CD4-positive, alpha-beta T cell treated with Interferon gamma for 1 hour (primary cell): ENCODE measurements around the gene CAPN14.

ENCODE experiments used
- DNase-seq: peaks from one replicate; pipeline ENCODE4 v3.0.0-alpha.2; 2020

Gene CAPN14

DNA sequence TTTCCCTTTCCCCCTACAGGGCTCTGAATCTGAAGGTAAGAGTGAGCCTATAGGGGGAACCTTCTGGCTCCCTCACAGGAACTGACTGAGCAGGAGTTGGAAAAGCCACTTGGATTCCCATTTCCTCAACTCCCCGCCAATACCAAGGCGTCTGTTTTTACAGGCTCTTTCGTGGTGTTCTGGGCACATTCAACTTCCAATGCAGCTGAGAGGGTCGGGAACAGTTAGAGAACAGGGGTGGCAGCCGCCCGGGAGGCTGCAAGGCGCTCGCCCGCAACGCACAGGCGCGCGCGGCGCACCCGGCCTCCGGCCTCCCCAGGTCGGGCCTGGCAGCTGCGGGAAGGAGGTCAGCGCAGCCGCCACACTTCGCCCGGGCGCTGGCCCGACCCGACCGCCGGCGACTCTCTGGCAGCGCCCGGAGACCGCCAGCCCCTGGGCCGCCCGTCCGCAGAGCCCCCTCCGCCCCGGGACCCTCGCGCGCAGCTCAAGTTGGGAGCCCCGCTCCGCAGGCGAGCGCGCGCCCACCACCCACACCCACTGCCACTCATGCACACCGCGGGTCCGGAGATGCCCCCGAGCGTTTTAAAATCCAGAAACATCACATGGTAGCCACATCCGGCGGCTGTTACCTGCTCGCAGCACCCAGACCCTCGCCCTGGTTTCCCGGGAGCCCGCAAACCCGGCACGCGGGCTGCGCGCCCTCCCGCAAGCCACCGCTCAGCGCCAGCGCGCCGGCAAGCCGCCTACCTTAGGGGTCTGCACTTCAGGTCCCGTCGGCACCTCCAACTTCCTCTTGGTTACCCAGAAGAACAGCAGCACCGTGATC lies 79.9 kb downstream of the CAPN14 start:
- no peak for DNase-seq

DNA sequence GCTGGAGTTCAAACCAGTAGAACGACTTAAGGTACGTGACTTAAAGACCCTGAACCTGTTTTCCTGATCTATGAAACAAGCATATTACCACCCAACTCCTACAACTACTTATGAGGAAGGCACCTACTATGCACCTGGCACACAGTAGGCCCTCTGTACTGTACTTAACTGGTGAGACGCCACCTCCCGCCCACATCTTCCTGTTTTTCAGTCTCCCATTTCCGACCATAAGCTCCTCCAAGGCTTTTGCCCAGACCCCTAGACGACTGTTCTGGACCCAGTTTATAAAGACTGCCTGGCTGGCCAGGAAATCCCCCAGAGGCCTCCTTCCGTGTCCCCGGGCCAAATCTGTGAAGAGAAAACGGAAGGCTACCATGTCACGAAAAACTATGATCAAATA lies 80.6 kb downstream of the CAPN14 start:
- DNase-seq, result no peak

DNA sequence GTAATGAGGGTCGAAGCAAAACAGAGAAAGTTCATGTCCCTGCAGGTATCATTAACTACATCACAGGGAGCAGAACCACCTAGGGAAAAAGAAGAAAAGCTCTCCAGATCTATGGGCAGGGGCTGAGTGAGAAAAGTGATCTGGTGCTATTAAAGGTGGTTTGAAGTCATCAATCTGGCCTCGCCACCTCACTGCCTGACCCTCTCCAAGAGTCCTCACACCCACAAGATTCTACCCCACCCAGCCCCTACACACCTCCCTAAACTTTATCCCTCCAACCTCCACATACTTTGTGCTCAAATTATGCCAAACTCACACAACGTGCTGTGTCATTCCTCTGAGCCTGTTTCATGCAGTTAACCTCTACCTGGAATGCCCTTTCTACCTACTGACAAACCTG lies 81.3 kb downstream of the CAPN14 start:
- no peak for DNase-seq

DNA sequence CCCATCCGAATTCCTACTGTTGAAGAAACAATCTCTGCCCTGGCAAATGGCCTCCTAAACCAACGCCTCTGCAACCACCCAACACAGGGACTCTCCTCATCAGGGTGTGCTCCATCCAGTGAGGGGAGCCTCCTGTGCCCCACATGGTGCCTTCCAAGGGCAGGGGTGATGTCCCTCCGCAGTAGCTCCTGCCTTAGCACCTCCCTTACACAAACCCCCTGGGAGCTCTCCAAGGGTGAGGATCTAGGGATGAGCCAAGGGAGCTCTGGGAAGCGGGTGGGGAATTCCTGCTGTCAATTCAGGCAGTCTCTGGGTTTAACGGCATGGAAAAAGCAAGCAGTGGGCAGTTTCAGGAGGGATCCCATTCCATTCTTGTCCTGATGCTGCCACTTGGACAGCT lies 82.8 kb downstream of the CAPN14 start:
- DNase-seq, result no peak

DNA sequence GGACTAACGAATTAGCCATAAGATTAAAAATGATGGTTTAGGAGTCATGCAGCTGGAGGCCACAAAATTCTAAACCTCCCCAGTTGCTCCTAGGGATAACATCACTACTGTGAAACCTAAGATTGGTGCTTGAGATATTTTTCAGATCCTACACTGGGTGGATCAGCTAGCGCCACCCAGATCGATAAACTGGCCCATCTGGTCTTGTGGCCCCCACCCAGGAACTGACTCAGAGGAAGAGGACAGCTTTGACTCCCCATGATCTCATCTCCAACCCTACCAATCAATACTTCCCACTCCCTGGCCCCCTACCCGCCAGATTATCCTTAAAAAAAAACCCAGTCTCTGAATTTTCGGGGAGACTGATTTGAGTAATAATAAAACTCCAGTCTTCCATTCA lies 84.5 kb downstream of the CAPN14 start:
- DNase-seq, result no peak

DNA sequence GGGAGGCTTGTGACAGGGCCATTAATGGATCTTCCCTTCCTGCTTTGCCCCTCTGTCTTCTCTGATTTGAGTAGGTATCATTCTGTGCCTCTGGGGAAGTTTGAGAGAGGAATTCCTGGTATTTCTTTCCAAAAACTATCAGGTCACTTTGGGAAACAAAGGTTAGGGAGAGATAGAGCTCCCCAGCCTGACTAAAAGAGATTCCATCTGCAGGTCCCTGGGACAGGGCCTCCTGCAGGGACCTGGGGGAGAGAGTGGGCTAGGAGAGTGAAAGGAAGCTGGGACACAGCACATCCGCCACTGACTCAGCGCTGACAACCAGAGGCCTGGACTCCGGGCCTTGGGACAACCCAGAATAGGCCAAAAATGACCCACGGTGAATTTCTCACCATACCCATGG lies 85.4 kb downstream of the CAPN14 start:
- no peak for DNase-seq

DNA sequence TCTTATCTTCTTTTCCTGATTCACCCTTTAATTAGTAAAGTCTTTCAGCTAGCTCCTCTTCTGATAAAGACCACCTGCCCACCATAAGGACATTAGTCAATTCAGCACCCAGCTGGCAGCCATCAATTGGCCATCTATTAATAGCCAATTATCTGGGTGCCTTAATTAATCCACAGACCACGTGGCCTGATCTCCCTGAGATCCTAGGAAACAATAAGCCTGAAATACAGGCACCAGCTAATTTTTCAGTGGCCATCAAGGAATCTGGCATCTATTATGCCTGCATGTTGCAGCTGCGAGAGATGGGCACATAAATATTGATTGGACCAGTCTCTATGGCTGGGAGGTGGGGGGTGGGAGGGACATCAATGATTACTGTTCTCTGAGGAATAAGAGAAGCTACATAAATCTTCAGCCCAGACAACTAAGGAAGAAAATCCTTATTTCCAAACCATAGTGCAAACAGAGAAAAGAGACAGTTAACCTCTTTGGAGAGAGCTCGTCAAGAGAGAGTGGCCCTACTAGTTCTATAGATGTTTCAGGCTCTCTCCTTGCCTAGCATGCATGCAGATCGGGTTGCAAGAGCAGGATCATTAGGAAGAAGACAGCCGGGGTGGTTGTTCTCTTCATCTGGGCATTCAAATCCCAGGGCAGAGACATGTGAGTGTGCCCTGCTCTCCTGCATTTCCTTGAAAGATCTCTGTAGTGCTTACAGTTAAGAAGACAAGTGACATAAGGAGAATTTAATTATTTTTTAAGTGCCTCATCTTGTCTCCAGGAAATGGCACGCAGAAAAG lies 87.7 kb downstream of the CAPN14 start:
- no peak for DNase-seq

DNA sequence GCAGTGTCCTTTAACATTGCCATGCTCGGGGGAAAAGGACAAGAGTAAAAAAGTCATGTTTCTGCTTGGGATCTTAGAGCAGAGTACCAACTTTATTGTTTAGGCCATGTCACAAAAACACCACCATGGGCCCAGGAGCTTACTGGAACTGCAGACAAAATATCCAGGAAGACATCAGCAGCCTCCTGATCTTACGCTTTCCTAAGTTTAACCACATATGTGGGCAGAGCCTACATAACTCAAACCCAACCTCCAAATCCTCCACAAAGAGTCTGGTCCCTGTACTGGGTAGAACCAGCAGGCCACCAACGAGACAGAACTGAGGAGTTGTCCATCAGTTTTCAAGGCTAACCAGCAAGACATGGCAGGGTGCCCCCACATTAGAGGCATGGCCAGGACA lies 89.4 kb downstream of the CAPN14 start:
- DNase-seq, result no peak

DNA sequence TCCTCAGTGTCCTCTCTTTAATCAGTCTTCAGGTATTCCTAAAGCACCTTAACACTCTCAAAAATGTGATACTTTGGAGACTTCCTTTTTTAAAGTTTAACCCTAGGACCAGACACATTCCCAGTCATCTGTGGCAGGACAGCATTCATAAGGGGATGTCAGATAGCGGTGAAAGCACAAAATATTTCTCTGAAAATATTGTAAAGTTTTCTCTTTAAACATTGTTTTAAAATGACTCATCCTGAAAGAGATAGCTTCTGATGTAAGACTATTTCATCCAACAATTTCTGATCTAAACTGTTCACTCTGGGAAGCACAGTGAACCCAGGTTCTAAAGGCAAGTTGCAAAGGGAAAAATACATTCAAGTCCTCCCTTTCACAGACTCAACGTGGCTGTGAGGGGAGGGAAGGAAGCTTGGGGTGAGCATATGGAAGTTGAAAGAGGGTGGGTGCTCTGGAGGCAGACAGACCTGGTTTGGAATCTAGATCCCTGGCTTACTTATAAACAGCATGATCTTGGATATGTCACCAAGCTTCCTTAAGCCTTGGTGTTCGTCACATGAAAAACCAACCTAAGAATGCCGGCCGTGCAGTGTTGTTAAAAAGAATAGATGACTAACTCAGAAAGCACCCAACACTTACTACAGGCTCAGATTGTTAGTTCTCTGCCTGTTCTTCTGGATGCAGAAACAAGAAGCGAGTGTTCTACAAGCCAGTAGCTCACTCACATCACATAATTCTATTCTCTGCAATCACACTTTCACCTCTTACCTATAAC lies 91.2 kb downstream of the CAPN14 start:
- no peak for DNase-seq

DNA sequence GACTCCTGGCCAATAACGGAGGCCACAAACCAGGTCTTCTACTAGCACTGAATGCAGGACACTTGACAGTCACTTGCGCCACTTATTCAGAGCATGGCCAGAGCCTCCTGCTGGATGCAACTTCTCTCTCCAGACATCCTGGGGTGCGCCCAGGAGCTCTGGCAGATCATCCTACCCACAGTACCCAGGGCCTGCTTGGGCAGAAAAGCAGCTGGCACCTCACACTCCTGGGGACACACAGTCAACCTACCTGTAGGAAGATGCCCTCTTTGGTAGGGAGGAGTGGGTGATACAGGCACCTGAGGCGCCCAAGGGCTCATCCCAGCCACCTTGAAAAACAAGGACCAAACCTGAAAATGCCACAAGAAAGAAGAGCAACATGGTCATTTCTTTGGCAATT lies 92.4 kb downstream of the CAPN14 start:
- DNase-seq, result no peak
